ENCODE results near the gene BMPR2. TPM values are rescaled to one million over a fixed set of nuclear protein-coding genes. Genes with fewer than 3 reads are reported as not detected.

Gene BMPR2
- total and polyA plus RNA-seq, 2 donors from 2014 or later = 12.5 to 66.9 TPM

- peaks cover 0 to 2% (median 0%) of the 10 kb centered on the region in 3 donors for H3K4me1 ChIP-seq (ENCODE audit: control insufficient read depth in 2 of 3, insufficient read depth in 2 of 3, low read depth in 1 of 3, low read length in 3 of 3)
- no peaks in the 10 kb centered on the region for H3K27me3 ChIP-seq (ENCODE audit: control insufficient read depth, insufficient read depth, low read length)
- H3K9ac ChIP-seq (ENCODE audit: low read length in 3 of 3) = no peak overlapping the region
- H3K36me3 ChIP-seq (ENCODE audit: control insufficient read depth in 2 of 3, insufficient read depth in 3 of 3, low read length in 3 of 3) = no peaks in the 10 kb centered on the region
- DNase-seq = no peak
- intact Hi-C loops (cut with DNase I) = no loop called here
- no peaks in the 10 kb centered on the region for H3K9me3 ChIP-seq (ENCODE audit: control insufficient read depth in 2 of 3, insufficient read depth in 1 of 3, low read length in 3 of 3)
- no peak for TF ChIP-seq CTCF (IDR thresholded peaks at IDR 0.05; ENCODE audit: borderline replicate concordance, extremely low read depth, insufficient read depth)
- H3K27ac ChIP-seq (ENCODE audit: low read depth in 2 of 2, low read length in 2 of 2) = no peak overlapping the region
- no peak for FAIRE-seq
- no peak overlapping the region for H3K4me3 ChIP-seq (ENCODE audit: low read length in 3 of 3)
These were observed 30.4 kb downstream of the BMPR2 start for GRCh38 chr2:202406445-202406978.

GRCh38 chr2:202408546-202409140, 32.5 kb downstream of the BMPR2 start:
- no peak for DNase-seq
- peaks cover 0 to 2% (median 0%) of the 10 kb centered on the region in 3 donors for H3K4me1 ChIP-seq (ENCODE audit: control insufficient read depth in 2 of 3, insufficient read depth in 2 of 3, low read depth in 1 of 3, low read length in 3 of 3)

GRCh38 chr2:202410092-202410491, 34.0 kb downstream of the BMPR2 start:
- FAIRE-seq (no peak), DNase-seq (no peak)
- no peak overlapping the region for H3K4me3 ChIP-seq (ENCODE audit: low read length in 3 of 3)
- H3K36me3 ChIP-seq (ENCODE audit: control insufficient read depth in 2 of 3, insufficient read depth in 3 of 3, low read length in 3 of 3) = no peaks in the 10 kb centered on the region
- H3K4me1 ChIP-seq (ENCODE audit: control insufficient read depth in 2 of 3, insufficient read depth in 2 of 3, low read depth in 1 of 3, low read length in 3 of 3) = peaks cover 0 to 2% (median 0%) of the 10 kb centered on the region in 3 donors
- intact Hi-C loops (cut with DNase I) = no loop called here
- no peak for TF ChIP-seq CTCF (IDR thresholded peaks at IDR 0.05; ENCODE audit: borderline replicate concordance, extremely low read depth, insufficient read depth)
- H3K27ac ChIP-seq (ENCODE audit: low read depth in 2 of 2, low read length in 2 of 2) = no peak overlapping the region
- H3K27me3 ChIP-seq (ENCODE audit: control insufficient read depth, insufficient read depth, low read length) = no peaks in the 10 kb centered on the region
- H3K9ac ChIP-seq (ENCODE audit: low read length in 3 of 3) = no peak overlapping the region
- H3K9me3 ChIP-seq (ENCODE audit: control insufficient read depth in 2 of 3, insufficient read depth in 1 of 3, low read length in 3 of 3) = no peaks in the 10 kb centered on the region

More at GRCh38 chr2:202408546-202409140, 32.5 kb downstream of the BMPR2 start:
- intact Hi-C loops (cut with DNase I) = no loop called here
- Histone ChIP-seq H3K4me3 (ENCODE audit: low read length in 3 of 3) (no peak overlapping the region), H3K9me3 (ENCODE audit: control insufficient read depth in 2 of 3, insufficient read depth in 1 of 3, low read length in 3 of 3) (no peaks in the 10 kb centered on the region), H3K9ac (ENCODE audit: low read length in 3 of 3) (no peak overlapping the region), H3K36me3 (ENCODE audit: control insufficient read depth in 2 of 3, insufficient read depth in 3 of 3, low read length in 3 of 3) (no peaks in the 10 kb centered on the region), H3K27ac (ENCODE audit: low read depth in 2 of 2, low read length in 2 of 2) (no peak overlapping the region), H3K27me3 (ENCODE audit: control insufficient read depth, insufficient read depth, low read length) (no peaks in the 10 kb centered on the region)
- no peak for FAIRE-seq
- no peak for TF ChIP-seq CTCF (IDR thresholded peaks at IDR 0.05; ENCODE audit: borderline replicate concordance, extremely low read depth, insufficient read depth)

All from kidney (tissue), 14 donors.